Measurements from ENCODE around the gene ATAD3C.
A peak's percentile ranks its signal among the peaks of the same experiment; 100 is the strongest.
"Not testable (repeated sequence)": the region's sequence is repeated elsewhere in the genome, so short reads cannot be mapped to it uniquely, and the experiment has no call there.

- not testable (repeated sequence) for TF ChIP-seq JUND (IDR thresholded peaks at IDR 0.05; ENCODE audit: low read depth, low read length); CHD2 (IDR thresholded peaks at IDR 0.05; ENCODE audit: borderline replicate concordance, low read depth, low read length); BMI1 (IDR thresholded peaks at IDR 0.05; ENCODE audit: borderline replicate concordance); MEF2A (IDR thresholded peaks at IDR 0.05; ENCODE audit: insufficient read depth, low read depth, low read length); FOXM1 (IDR thresholded peaks at IDR 0.05; ENCODE audit: low read depth, low read length)
- TF ChIP-seq, protein P1, sequence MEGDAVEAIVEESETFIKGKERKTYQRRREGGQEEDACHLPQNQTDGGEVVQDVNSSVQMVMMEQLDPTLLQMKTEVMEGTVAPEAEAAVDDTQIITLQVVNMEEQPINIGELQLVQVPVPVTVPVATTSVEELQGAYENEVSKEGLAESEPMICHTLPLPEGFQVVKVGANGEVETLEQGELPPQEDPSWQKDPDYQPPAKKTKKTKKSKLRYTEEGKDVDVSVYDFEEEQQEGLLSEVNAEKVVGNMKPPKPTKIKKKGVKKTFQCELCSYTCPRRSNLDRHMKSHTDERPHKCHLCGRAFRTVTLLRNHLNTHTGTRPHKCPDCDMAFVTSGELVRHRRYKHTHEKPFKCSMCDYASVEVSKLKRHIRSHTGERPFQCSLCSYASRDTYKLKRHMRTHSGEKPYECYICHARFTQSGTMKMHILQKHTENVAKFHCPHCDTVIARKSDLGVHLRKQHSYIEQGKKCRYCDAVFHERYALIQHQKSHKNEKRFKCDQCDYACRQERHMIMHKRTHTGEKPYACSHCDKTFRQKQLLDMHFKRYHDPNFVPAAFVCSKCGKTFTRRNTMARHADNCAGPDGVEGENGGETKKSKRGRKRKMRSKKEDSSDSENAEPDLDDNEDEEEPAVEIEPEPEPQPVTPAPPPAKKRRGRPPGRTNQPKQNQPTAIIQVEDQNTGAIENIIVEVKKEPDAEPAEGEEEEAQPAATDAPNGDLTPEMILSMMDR (IDR thresholded peaks at IDR 0.05 in 2 of 3, conservative IDR thresholded peaks at IDR 0.05 in 1 of 3; ENCODE audit: control insufficient read depth in 2 of 3, extremely low read depth in 1 of 3, insufficient read depth in 1 of 3, low read depth in 3 of 3, low read length in 3 of 3) = not testable (repeated sequence)
- TF ChIP-seq POLR2A (IDR thresholded peaks at IDR 0.05; ENCODE audit: low read depth, low read length) = peak; percentile 39; the same call in 1 of the 2 replicates
Observed at GRCh38 chr1:1417825-1418463, 31.5 kb upstream of the ATAD3C start.

Data from GM12878 (cell line).